ENCODE results near the gene PHC1. TPM values are rescaled to one million over a fixed set of nuclear protein-coding genes. Genes with fewer than 3 reads are reported as not detected.

The PHC1 gene
- polyA plus RNA-seq, 1 experiment, result 34.5 TPM

GRCh38 chr12:8953773-8954402, 39.6 kb downstream of the PHC1 start:
- Histone ChIP-seq H3K27me3 (ENCODE audit: control insufficient read depth, insufficient read depth, low read length) (no peaks in the 10 kb centered on the region), H3K4me3 (ENCODE audit: low read depth, low read length) (no peak overlapping the region), H3K27ac (ENCODE audit: low read depth, low read length) (no peak overlapping the region), H3K9me3 (ENCODE audit: control insufficient read depth, insufficient read depth, low read length) (peaks cover 5% of the 10 kb centered on the region; the same call in 1 of the 2 replicates)
- TF ChIP-seq CTCF (IDR thresholded peaks at IDR 0.05; ENCODE audit: low read depth, low read length), result no peak
- no peak for DNase-seq (ENCODE audit: low read depth, low spot score)
- POLR2A ChIA-PET, result no interaction called here
- CTCF ChIA-PET, result no interaction called here

GRCh38 chr12:8956073-8956472, 41.8 kb downstream of the PHC1 start:
- no peak overlapping the region for H3K4me3 ChIP-seq (ENCODE audit: low read depth, low read length)
- TF ChIP-seq CTCF (IDR thresholded peaks at IDR 0.05; ENCODE audit: low read depth, low read length), result no peak
- ChIA-PET POLR2A (no interaction called here), CTCF (no interaction called here)
- H3K9me3 ChIP-seq (ENCODE audit: control insufficient read depth, insufficient read depth, low read length), result peaks cover 5% of the 10 kb centered on the region; the same call in 1 of the 2 replicates
- no peak for DNase-seq (ENCODE audit: low read depth, low spot score)
- H3K27ac ChIP-seq (ENCODE audit: low read depth, low read length), result no peak overlapping the region
- no peaks in the 10 kb centered on the region for H3K27me3 ChIP-seq (ENCODE audit: control insufficient read depth, insufficient read depth, low read length)

GRCh38 chr12:8956772-8957171, 42.5 kb downstream of the PHC1 start:
- DNase-seq (ENCODE audit: low read depth, low spot score), result no peak
- Histone ChIP-seq H3K9me3 (ENCODE audit: control insufficient read depth, insufficient read depth, low read length) (peaks cover 5% of the 10 kb centered on the region; the same call in 1 of the 2 replicates), H3K4me3 (ENCODE audit: low read depth, low read length) (no peak overlapping the region), H3K27ac (ENCODE audit: low read depth, low read length) (no peak overlapping the region), H3K27me3 (ENCODE audit: control insufficient read depth, insufficient read depth, low read length) (no peaks in the 10 kb centered on the region)
- TF ChIP-seq CTCF (IDR thresholded peaks at IDR 0.05; ENCODE audit: low read depth, low read length), result no peak
- POLR2A ChIA-PET, result no interaction called here
- CTCF ChIA-PET, result no interaction called here

GRCh38 chr12:8957561-8957960, 43.3 kb downstream of the PHC1 start:
- CTCF ChIA-PET, result interaction anchor here (0.6 kb wide), 1 partner anchor 93 kb away, joined by 3 read pairs; no protein-coding TSS in a partner anchor
- Histone ChIP-seq H3K4me3 (ENCODE audit: low read depth, low read length) (no peak overlapping the region), H3K27me3 (ENCODE audit: control insufficient read depth, insufficient read depth, low read length) (no peaks in the 10 kb centered on the region), H3K27ac (ENCODE audit: low read depth, low read length) (no peak overlapping the region), H3K9me3 (ENCODE audit: control insufficient read depth, insufficient read depth, low read length) (peaks cover 5% of the 10 kb centered on the region; the same call in 1 of the 2 replicates)
- POLR2A ChIA-PET, result no interaction called here
- no peak for DNase-seq (ENCODE audit: low read depth, low spot score)
- no peak for TF ChIP-seq CTCF (IDR thresholded peaks at IDR 0.05; ENCODE audit: low read depth, low read length)

- Histone ChIP-seq H3K9me3 (ENCODE audit: control insufficient read depth, insufficient read depth, low read length) (peaks cover 5% of the 10 kb centered on the region; the same call in 1 of the 2 replicates), H3K27me3 (ENCODE audit: control insufficient read depth, insufficient read depth, low read length) (no peaks in the 10 kb centered on the region), H3K4me3 (ENCODE audit: low read depth, low read length) (no peak overlapping the region), H3K27ac (ENCODE audit: low read depth, low read length) (no peak overlapping the region)
- ChIA-PET CTCF (interaction anchor here (0.6 kb wide), 1 partner anchor 92 kb away, joined by 3 read pairs; no protein-coding TSS in a partner anchor), POLR2A (no interaction called here)
- TF ChIP-seq CTCF (IDR thresholded peaks at IDR 0.05; ENCODE audit: low read depth, low read length), result no peak
- no peak for DNase-seq (ENCODE audit: low read depth, low spot score)
Observed at GRCh38 chr12:8958066-8958465, 43.8 kb downstream of the PHC1 start.

All from AG04450 (cell line).